IMR-90 (cell line): ENCODE measurements around the gene KCTD18. TPM values are rescaled to one million over a fixed set of nuclear protein-coding genes. Genes with fewer than 3 reads are reported as not detected.

Experiments
- ATAC-seq: fragments of 200-7000 bp; cut with Tn5 transposase; 2 replicates; pipeline ENCODE4 v1.9.1; 2020; ENCODE audit warnings: low read depth, mild to moderate bottlenecking, moderate library complexity
- BruUV-seq: library from RNA; stranded (reverse); fragments of 400-500 nt; replicated peaks from 2 replicates; lab custom pipeline; 2021; lab: Mats Ljungman, UMichigan
- CTCF ChIA-PET: fragments of 300-600 bp; formaldehyde crosslinking; extraction: SDS; loops from one replicate; lab custom pipeline; 2021; ENCODE audit warnings: antibody characterized with exemption; lab: Yijun Ruan, JAX
- POLR2A ChIA-PET: fragments of 300-600 bp; sonication (Branson Sonifier 250); formaldehyde crosslinking; loops from one replicate; lab custom pipeline; 2022; ENCODE audit warnings: antibody characterized with exemption; ENCODE audit not compliant: unreplicated experiment; lab: Charles Lee
- DNase-seq: peaks from one replicate; pipeline ENCODE4 v3.0.0; 2013
- H2AFZ ChIP-seq: replicated peaks from 2 replicates; pipeline ENCODE3; 2013; ENCODE audit warnings: low read length, mild to moderate bottlenecking; ENCODE audit not compliant: poor library complexity
- H2AK5ac ChIP-seq: 2 replicates; pipeline ENCODE4 v1.6.1; 2013; ENCODE audit warnings: low read depth, low read length, inconsistent platforms
- H2AK9ac ChIP-seq: replicated peaks from 2 replicates; pipeline ENCODE3; 2013; ENCODE audit warnings: mild to moderate bottlenecking, low read depth, low read length, moderate library complexity; ENCODE audit not compliant: poor library complexity
- H2BK120ac ChIP-seq: 2 replicates; pipeline ENCODE4 v1.6.1; 2013; ENCODE audit warnings: low read depth, low read length, inconsistent platforms
- H2BK15ac ChIP-seq: 3 replicates; pipeline ENCODE4 v1.6.1; 2013; ENCODE audit warnings: low read depth, low read length, inconsistent platforms
- H2BK20ac ChIP-seq: 2 replicates; pipeline ENCODE4 v1.6.1; 2013; ENCODE audit warnings: low read depth, mild to moderate bottlenecking, inconsistent platforms, low read length, moderate library complexity
- H2BK5ac ChIP-seq: 2 replicates; pipeline ENCODE4 v1.6.1; 2013; ENCODE audit warnings: mild to moderate bottlenecking, low read depth, low read length, inconsistent platforms; ENCODE audit not compliant: poor library complexity, severe bottlenecking
- H3K14ac ChIP-seq: replicated peaks from 2 replicates; pipeline ENCODE4 v1.6.1; 2013; ENCODE audit warnings: low read depth, low read length, inconsistent platforms
- H3K18ac ChIP-seq: 2 replicates; pipeline ENCODE4 v1.6.1; 2013; ENCODE audit warnings: low read depth, low read length, control low read depth
- H3K23ac ChIP-seq: 2 replicates; pipeline ENCODE4 v1.6.1; 2013; ENCODE audit warnings: low read depth, low read length, inconsistent platforms
- H3K27ac ChIP-seq: 2 replicates; pipeline ENCODE4 v1.5.1; 2013; ENCODE audit warnings: mild to moderate bottlenecking, control low read depth, low read length; ENCODE audit not compliant: insufficient read depth
- H3K27me3 ChIP-seq: 2 replicates; pipeline ENCODE4 v1.6.1; 2013; ENCODE audit warnings: low read length; ENCODE audit not compliant: control insufficient read depth, insufficient read depth
- H3K36me3 ChIP-seq: 2 replicates; pipeline ENCODE4 v1.6.1; 2013; ENCODE audit warnings: low read length, mixed read lengths; ENCODE audit not compliant: control insufficient read depth, insufficient read depth
- H3K4ac ChIP-seq: 2 replicates; pipeline ENCODE4 v1.6.1; 2013; ENCODE audit warnings: low read depth, low read length, inconsistent platforms
- H3K4me1 ChIP-seq: 2 replicates; pipeline ENCODE4 v1.6.1; 2013; ENCODE audit warnings: low read length, mixed read lengths; ENCODE audit not compliant: control insufficient read depth, insufficient read depth
- H3K4me2 ChIP-seq: 2 replicates; pipeline ENCODE4 v1.6.1; 2013; ENCODE audit warnings: low read depth, mild to moderate bottlenecking, control low read depth, low read length, moderate library complexity
- H3K4me3 ChIP-seq: 2 replicates; pipeline ENCODE4 v1.5.1; 2013; ENCODE audit warnings: low read depth, mild to moderate bottlenecking, control low read depth, low read length, moderate library complexity; ENCODE audit not compliant: insufficient read depth
- H3K56ac ChIP-seq: 2 replicates; pipeline ENCODE4 v1.6.1; 2013; ENCODE audit warnings: low read length, inconsistent platforms; ENCODE audit not compliant: insufficient read depth; ENCODE audit errors: extremely low read depth
- H3K79me1 ChIP-seq, 2 experiments: 2 replicates each; pipeline ENCODE4 v1.6.1; 2013; ENCODE audit warnings: low read length in 2 of 2, inconsistent platforms in 1 of 2, low read depth in 1 of 2
- H3K9ac ChIP-seq: 2 replicates; pipeline ENCODE4 v1.6.1; 2013; ENCODE audit warnings: low read depth, low read length, control low read depth
- H3K9me1 ChIP-seq: 2 replicates; pipeline ENCODE4 v1.6.1; 2013; ENCODE audit warnings: low read length, inconsistent platforms; ENCODE audit not compliant: insufficient read depth
- H3K9me3 ChIP-seq: 2 replicates; pipeline ENCODE4 v1.6.1; 2013; ENCODE audit warnings: low read length; ENCODE audit not compliant: control insufficient read depth, insufficient read depth
- H4K20me1 ChIP-seq: 2 replicates; pipeline ENCODE4 v1.6.1; 2013; ENCODE audit warnings: low read length, inconsistent platforms; ENCODE audit not compliant: insufficient read depth
- H4K5ac ChIP-seq: 2 replicates; pipeline ENCODE4 v1.6.1; 2013; ENCODE audit warnings: mild to moderate bottlenecking, low read depth, low read length, control low read depth
- H4K8ac ChIP-seq, 2 experiments: 2 replicates each; pipeline ENCODE4 v1.6.1; 2013; ENCODE audit warnings: low read depth in 2 of 2, low read length in 2 of 2, control low read depth in 1 of 2, inconsistent platforms in 1 of 2
- H4K91ac ChIP-seq: 2 replicates; pipeline ENCODE4 v1.6.1; 2013; ENCODE audit warnings: low read depth, low read length, inconsistent platforms; ENCODE audit not compliant: insufficient read depth
- CHD1 ChIP-seq: IDR thresholded peaks from 2 replicates; pipeline ENCODE4 v1.6.1; 2012; ENCODE audit warnings: low read depth, low read length, improper control_type of control experiment
- MXI1 ChIP-seq: IDR thresholded peaks from 2 replicates; pipeline ENCODE4 v1.6.1; 2012; ENCODE audit warnings: low read depth, mild to moderate bottlenecking, low read length, moderate library complexity, borderline replicate concordance
- RAD21 ChIP-seq: IDR thresholded peaks from 2 replicates; pipeline ENCODE4 v1.6.1; 2012; ENCODE audit warnings: low read length, improper control_type of control experiment
- SMC3 ChIP-seq: fragments of 150-350 bp; IDR thresholded peaks from 2 replicates; pipeline ENCODE4 v1.6.1; 2016; ENCODE audit warnings: low read depth, mild to moderate bottlenecking, antibody characterized with exemption, low read length, moderate library complexity
- WGBS, 2 experiments: methylation state at CpG; one replicate each; pipeline versions ENCODE4 v1.1.5 to v1.1.7; 2013; ENCODE audit warnings: missing lambda C conversion rate in 2 of 2; ENCODE audit not compliant: insufficient read length in 1 of 2; ENCODE audit errors: extremely low coverage in 2 of 2; 5-methylcytosine and 5-hydroxymethylcytosine counted together
- dilution Hi-C: fragments of 300-500 bp; cut with HindIII; formaldehyde crosslinking; loops from one replicate; pipeline ENCODE4 v1.14.3; 2018; ENCODE audit warnings: low sequenced_read_pairs; ENCODE audit not compliant: unreplicated experiment
- in situ Hi-C: fragments of 300-500 bp; cut with MboI; formaldehyde crosslinking; loops from 3 replicates; pipeline ENCODE4 v1.14.3; 2019; ENCODE audit warnings: low sequenced_read_pairs, inconsistent platforms, mixed read lengths
- intact Hi-C: fragments of 100-400 bp; cut with micrococcal nuclease; formaldehyde crosslinking; loops from 2 replicates; pipeline ENCODE4 v1.10.0; 2022
- polyA plus RNA-seq, 3 experiments: library from polyadenylated mRNA; depleted of rRNA; stranded (reverse); fragments of >200 nt; gene quantifications; 2 replicates each; pipeline ENCODE4 v1.2.3, GENCODE V29; 2012; ENCODE audit warnings: low replicate concordance in 1 of 3
- total RNA-seq: library from RNA; depleted of rRNA; stranded (reverse); fragments of >200 nt; gene quantifications from 2 replicates; pipeline ENCODE4 v1.2.3, GENCODE V29; 2012
- TF ChIP-seq, protein P1 (sequence below): conservative IDR thresholded peaks from 2 replicates; pipeline ENCODE4 v1.5.1; 2012; ENCODE audit warnings: mild to moderate bottlenecking, low read depth, low read length, improper control_type of control experiment

The KCTD18 gene
- total and polyA plus RNA-seq, 2 of the 4 experiments (the other 2 are of a cell fraction): 6.7 to 10.4 TPM

- no peak for TF ChIP-seq MXI1
- TF ChIP-seq SMC3: peak; percentile 46
- TF ChIP-seq, protein P1, sequence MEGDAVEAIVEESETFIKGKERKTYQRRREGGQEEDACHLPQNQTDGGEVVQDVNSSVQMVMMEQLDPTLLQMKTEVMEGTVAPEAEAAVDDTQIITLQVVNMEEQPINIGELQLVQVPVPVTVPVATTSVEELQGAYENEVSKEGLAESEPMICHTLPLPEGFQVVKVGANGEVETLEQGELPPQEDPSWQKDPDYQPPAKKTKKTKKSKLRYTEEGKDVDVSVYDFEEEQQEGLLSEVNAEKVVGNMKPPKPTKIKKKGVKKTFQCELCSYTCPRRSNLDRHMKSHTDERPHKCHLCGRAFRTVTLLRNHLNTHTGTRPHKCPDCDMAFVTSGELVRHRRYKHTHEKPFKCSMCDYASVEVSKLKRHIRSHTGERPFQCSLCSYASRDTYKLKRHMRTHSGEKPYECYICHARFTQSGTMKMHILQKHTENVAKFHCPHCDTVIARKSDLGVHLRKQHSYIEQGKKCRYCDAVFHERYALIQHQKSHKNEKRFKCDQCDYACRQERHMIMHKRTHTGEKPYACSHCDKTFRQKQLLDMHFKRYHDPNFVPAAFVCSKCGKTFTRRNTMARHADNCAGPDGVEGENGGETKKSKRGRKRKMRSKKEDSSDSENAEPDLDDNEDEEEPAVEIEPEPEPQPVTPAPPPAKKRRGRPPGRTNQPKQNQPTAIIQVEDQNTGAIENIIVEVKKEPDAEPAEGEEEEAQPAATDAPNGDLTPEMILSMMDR: peak; percentile 47
- no peak for TF ChIP-seq CHD1
- TF ChIP-seq RAD21: peak; percentile 56
- dilution Hi-C loops: no loop called here
- Histone ChIP-seq H2BK15ac (no peak overlapping the region), H3K18ac (no peak overlapping the region), H2BK5ac (no peak overlapping the region), H2AK5ac (no peak overlapping the region; the same call in 1 of the 2 replicates), H2AFZ (no peak overlapping the region), H3K36me3 (peaks cover 61% of the 10 kb centered on the region), H2AK9ac (no peak overlapping the region), H3K23ac (no peak overlapping the region), H2BK120ac (no peak overlapping the region), H4K5ac (no peak overlapping the region), H3K14ac (no peak overlapping the region), H3K9me3 (no peaks in the 10 kb centered on the region), H4K91ac (no peak overlapping the region), H4K8ac (no peak overlapping the region; a peak in 1 of 4 replicates), H3K27me3 (no peaks in the 10 kb centered on the region), H3K4me1 (no peaks in the 10 kb centered on the region; the same call in 1 of the 2 replicates), H3K9ac (no peak overlapping the region), H3K27ac (no peak overlapping the region), H3K56ac (no peak overlapping the region), H3K4me3 (no peak overlapping the region), H2BK20ac (no peak overlapping the region), H3K4ac (no peak overlapping the region), H3K9me1 (peaks cover 5% of the 10 kb centered on the region; the same call in 1 of the 2 replicates), H4K20me1 (no peaks in the 10 kb centered on the region), H3K4me2 (no peak overlapping the region), H3K79me1 (peaks cover 22 to 31% of the 10 kb centered on the region in 2 experiments)
- in situ Hi-C loops: no loop called here
- POLR2A ChIA-PET: no interaction called here
- DNase-seq (no peak), ATAC-seq (no peak)
- intact Hi-C loops: no loop called here
- WGBS, 2 experiments: 100% methylated on average over 1 of the region's 8 CpGs; no CpG with 5 or more reads in 1 of the 2 experiments
- CTCF ChIA-PET: interaction anchor here (0.6 kb wide), 1 partner anchor 12 kb away, joined by 3 read pairs; no protein-coding TSS in a partner anchor
- no TSS peak for BruUV-seq
These were observed 38.5 kb downstream of the KCTD18 start for GRCh38 chr2:200471324-200471848.
